HG02642 (cell line): Measurements from ENCODE around the gene NPC2.
A peak's percentile ranks its signal among the peaks of the same experiment; 100 is the strongest.
"Not testable (repeated sequence)": the region's sequence is repeated elsewhere in the genome, so short reads cannot be mapped to it uniquely, and the experiment has no call there.

Experiments
- ATAC-seq: cut with Tn5 transposase; IDR thresholded peaks from one replicate; pipeline ENCODE4 v1.9.1; 2021; ENCODE audit warnings: mild to moderate bottlenecking; ENCODE audit not compliant: unreplicated experiment, poor library complexity

NPC2 gene

GRCh38 chr14:74475678-74476077, 17.4 kb downstream of the NPC2 start:
- ATAC-seq = no peak

GRCh38 chr14:74474376-74474775, 18.7 kb downstream of the NPC2 start:
- ATAC-seq = no peak

GRCh38 chr14:74472601-74473000, 20.5 kb downstream of the NPC2 start:
- no peak for ATAC-seq

- no peak for ATAC-seq
Measured at GRCh38 chr14:74469548-74470518, 23.3 kb downstream of the NPC2 start.

- ATAC-seq = no peak
Measured at GRCh38 chr14:74468513-74468912, 24.6 kb downstream of the NPC2 start.

- ATAC-seq = no peak
Measured at GRCh38 chr14:74465335-74465734, 27.8 kb downstream of the NPC2 start.

- no peak for ATAC-seq
Measured at GRCh38 chr14:74464785-74465184, 28.3 kb downstream of the NPC2 start.

- ATAC-seq = no peak
Measured at GRCh38 chr14:74463697-74464096, 29.4 kb downstream of the NPC2 start.

GRCh38 chr14:74462993-74463392, 30.1 kb downstream of the NPC2 start:
- ATAC-seq = no peak

GRCh38 chr14:74459976-74460375, 33.1 kb downstream of the NPC2 start:
- ATAC-seq = no peak

GRCh38 chr14:74459289-74459946, 33.7 kb downstream of the NPC2 start:
- ATAC-seq = peak; percentile 55

GRCh38 chr14:74457565-74457895, 35.6 kb downstream of the NPC2 start:
- no peak for ATAC-seq

GRCh38 chr14:74456684-74457564, 36.2 kb downstream of the NPC2 start:
- no peak for ATAC-seq

GRCh38 chr14:74454397-74454796, 38.7 kb downstream of the NPC2 start:
- ATAC-seq = not testable (repeated sequence)

- no peak for ATAC-seq
Measured at GRCh38 chr14:74444866-74445265, 48.2 kb downstream of the NPC2 start.

GRCh38 chr14:74442757-74443156, 50.3 kb downstream of the NPC2 start:
- ATAC-seq = no peak

- ATAC-seq = no peak
Measured at GRCh38 chr14:74441113-74441512, 52.0 kb downstream of the NPC2 start.

GRCh38 chr14:74438351-74438915, 54.7 kb downstream of the NPC2 start:
- no peak for ATAC-seq

GRCh38 chr14:74437496-74438053, 55.5 kb downstream of the NPC2 start:
- no peak for ATAC-seq

GRCh38 chr14:74434294-74434693, 58.8 kb downstream of the NPC2 start:
- ATAC-seq = no peak
